ENCODE data around the gene TMEM120B. TPM values are rescaled to one million over a fixed set of nuclear protein-coding genes. Genes with fewer than 3 reads are reported as not detected.

Gene TMEM120B
- polyA plus RNA-seq, 3 donors, result 9.8 to 18.2 (median 10.7) TPM

DNA sequence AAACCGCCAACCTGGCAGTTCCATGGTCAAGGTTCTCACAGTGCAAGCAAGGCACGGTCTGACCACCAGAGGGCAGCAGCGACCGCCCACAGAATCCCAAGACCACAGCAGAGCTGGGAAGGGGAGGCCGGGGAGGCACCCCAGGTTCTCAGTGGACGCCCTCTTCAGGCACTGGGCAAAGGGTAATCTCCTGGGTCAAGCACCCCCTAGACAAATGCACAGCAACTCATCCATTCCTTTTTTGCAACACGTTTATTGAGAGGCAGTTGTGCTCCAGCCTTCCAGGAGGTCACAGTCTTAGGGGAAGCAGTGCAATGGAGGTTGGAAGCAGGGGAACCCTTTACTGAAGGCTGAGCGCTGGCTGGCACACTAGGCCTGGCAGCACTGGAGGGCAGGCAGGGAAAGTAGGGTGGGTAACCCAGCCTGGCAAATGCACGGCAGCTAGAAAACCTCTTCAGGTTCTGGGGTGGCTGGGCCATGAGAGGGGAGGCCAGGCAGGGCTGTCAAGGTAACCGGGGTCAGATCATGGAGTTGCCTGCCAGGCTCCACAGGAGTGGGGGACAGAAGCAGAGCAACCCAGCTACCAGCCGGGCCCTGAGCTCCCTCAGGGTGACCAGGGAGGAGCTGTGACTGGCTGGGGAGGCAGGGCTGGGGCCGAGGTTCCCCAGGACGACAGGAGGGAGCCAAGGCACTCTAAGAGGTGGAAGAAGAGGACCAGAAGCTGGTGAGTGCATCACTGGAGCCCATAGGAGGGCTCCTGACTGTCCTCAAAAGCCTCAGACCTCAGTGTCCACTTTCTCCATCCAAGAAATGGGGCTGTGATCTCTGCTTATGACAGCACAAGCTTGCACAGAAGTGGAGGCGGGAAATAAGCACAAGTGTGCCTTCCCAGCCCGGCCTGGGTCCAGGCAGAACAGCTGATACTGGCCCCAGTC, 82.7 kb downstream of the TMEM120B start:
- DNase-seq (ENCODE audit: extremely low read depth in 1 of 11, low read depth in 9 of 11, low spot score in 4 of 11), result peak in 3 of 11 donors; percentile 78 to 87 (median 83)

GRCh38 chr12:121796855-121797751, 84.6 kb downstream of the TMEM120B start:
- DNase-seq (ENCODE audit: extremely low read depth in 1 of 11, low read depth in 9 of 11, low spot score in 4 of 11), result peak in 3 of 11 donors; percentile 81 to 86 (median 83)

GRCh38 chr12:121797937-121798786, 85.6 kb downstream of the TMEM120B start:
- no peak for DNase-seq (ENCODE audit: extremely low read depth in 1 of 11, low read depth in 9 of 11, low spot score in 4 of 11)

DNA sequence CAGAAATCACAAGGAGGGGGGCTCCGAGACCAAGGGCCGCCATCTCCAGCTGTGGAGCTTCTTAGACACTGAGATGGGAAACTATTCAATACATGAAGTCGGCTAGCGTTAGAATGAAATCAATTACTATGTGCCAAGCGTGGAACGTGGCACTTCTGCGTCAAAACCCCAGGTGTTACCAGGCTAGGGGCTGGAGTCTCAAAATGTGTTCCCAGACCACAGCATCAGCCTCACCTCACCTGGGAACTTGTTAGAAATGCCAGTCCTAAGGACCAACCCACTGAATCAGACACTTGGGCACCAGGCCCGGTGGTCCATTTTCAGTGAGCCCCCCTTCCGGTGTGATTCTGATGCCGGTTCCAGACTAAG, 86.2 kb downstream of the TMEM120B start:
- no peak for DNase-seq (ENCODE audit: extremely low read depth in 1 of 11, low read depth in 9 of 11, low spot score in 4 of 11)

DNA sequence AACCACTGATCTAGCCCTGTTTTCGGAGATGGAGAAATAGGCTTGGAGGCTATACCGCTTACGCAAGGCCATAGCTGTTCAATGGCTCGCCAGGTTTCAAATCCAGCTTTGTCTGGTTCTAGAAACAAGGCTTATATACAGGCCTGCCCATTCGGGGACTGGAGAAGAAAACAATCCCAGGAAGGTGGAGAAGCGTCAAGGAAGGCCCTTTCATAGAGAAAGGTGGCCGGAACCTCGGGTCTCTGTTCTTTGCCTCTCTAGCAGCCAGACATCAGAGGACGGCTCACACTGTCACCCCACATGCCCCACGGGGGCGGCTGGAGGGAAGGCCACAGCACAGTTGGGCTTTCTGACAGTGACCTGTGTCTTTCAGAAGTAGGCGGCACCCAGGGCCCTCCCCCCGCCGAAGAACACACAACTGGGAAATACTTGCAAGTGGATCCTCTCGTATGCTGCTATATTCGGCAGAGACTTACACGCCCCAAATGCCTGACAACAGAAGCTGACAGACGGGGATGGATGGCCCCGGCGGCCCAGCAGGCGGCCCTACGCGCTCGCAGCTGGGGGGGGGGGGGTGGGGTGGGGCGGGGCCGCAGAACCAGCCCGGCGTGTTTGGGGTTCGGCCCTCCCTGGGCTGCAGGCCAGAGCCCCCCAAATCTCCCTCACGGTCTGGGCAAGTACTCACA, 86.7 kb downstream of the TMEM120B start:
- DNase-seq (ENCODE audit: extremely low read depth in 1 of 11, low read depth in 9 of 11, low spot score in 4 of 11), result no peak

- no peak for DNase-seq (ENCODE audit: extremely low read depth in 1 of 11, low read depth in 9 of 11, low spot score in 4 of 11)
Observed at GRCh38 chr12:121799842-121800693, 87.5 kb downstream of the TMEM120B start.

DNA sequence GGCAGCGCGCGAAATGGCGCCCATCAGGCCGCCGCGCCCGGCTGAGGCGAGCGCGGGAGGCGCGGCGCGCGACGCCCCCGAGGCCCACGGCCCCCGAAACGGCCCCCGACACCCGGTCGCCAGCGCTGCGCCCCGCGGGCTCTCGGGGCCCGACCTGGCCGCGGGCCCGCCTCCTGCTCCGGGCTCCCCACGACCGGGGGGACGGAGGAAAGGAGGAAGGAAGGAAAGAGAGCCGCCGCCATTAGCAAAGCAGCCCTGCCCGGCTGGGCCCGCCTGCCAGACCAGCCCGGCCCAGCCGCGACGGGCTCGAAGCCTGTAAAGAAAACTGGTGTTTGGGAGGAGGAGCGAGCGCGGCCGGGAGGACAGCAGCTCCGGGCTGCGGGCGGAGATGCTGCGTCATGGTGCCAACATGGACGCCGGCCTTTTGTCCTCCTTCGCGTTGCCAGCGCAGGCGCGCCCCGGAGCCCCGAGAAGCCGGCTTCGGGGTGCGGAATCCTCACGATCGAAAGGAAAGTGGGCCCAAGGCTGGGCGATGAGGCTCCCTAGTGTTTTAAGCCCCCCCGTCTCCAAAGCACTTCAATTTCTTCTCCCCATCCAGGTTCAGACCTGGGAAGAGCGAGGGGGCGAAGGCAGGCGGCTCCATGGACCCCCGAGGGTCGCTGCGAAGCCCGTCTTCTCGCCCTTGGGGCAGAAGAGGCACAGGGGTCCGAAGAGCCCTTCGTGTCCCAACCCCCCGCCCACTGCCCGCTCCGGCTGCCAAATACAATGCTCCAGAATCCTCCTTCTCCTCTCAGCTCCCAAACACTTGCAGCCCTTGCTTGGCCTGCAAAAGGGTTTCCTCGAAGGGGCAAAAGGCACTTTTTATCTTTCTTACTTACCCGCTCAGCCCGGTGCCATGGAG, 88.4 kb downstream of the TMEM120B start:
- DNase-seq (ENCODE audit: extremely low read depth in 1 of 11, low read depth in 9 of 11, low spot score in 4 of 11), result no peak

GRCh38 chr12:121801595-121802484, 89.3 kb downstream of the TMEM120B start:
- no peak for DNase-seq (ENCODE audit: extremely low read depth in 1 of 11, low read depth in 9 of 11, low spot score in 4 of 11)

- DNase-seq (ENCODE audit: extremely low read depth in 1 of 11, low read depth in 9 of 11, low spot score in 4 of 11), result no peak
Observed at GRCh38 chr12:121802485-121802842, 89.9 kb downstream of the TMEM120B start.

DNA sequence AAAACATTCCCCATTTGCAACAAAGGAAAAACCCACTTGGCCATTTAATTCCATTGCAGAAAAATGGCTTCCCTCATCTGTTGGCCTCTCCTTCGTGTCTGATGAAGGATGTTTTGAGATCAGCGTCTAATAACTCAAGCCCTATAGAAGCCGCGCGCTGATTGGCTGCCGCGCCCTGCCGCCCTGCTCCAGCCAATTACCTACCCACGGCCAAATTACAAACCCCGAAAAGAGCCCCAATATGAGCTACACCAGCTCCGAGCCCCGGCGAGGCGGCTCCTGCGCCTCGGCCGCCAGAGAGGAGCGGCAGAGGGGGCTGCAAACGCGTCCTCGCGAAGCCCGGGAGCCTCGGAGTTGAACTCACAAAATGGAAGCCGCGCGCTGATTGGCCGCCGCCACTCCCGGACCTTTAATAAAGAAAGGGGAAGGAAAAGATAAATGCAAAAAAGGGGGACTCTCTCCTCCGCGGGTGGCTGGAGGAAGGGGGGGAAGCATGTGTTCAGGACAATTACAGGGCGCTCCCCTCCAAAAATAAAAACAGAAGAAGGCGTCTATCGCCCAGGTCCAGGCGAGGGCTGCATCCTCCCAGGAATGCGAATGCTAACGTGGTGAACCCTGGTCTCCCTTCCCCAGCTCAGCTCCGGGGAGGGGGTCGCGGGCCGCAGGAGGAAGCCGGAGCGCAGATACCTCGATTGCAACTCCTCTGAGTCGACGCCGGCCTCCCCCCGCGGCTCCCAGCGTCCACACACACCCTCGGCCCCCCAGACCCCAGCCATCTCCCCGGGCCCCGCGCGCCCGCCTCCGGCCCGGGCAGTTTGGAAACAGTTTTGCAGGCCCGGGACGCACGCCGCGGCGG, 90.5 kb downstream of the TMEM120B start:
- DNase-seq (ENCODE audit: extremely low read depth in 1 of 11, low read depth in 9 of 11, low spot score in 4 of 11), result peak in 10 of 11 donors; percentile 85 to 96 (median 94)

DNA sequence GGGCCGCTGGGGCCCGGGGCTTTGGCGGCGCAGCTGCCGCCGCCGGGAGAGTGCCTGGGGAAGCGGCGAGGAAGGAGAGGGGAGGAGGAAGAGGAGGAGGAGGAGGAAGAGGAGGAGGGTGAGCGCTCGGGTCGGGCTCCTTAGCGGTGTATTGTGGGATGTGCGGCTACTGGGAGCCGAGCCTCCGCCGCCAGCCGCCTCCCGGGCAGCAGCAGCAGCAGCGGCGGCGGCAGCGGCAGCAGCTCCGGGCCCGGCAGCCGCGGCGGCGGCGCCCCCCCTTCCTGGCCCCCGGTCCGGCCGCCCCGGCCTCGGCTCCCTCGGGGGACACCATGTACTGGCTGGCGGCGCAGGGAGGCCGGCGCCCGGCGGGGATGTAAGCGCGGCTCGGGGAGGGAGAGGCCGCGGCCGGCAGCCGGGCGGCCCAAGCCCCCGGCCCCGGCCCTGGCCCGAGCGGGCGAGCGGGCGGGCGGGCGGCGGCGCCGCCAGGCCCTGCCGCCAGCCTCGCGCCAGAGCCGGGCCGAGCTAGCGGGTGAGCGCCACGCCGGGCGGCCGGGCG, 91.4 kb downstream of the TMEM120B start, which contains the start of gene SETD1B:
SETD1B (plus strand) TSS at position 149 of the 556 bp plus-strand sequence. CDS start 729 bp downstream, outside the sequence.
- no peak for DNase-seq (ENCODE audit: extremely low read depth in 1 of 11, low read depth in 9 of 11, low spot score in 4 of 11)

DNA sequence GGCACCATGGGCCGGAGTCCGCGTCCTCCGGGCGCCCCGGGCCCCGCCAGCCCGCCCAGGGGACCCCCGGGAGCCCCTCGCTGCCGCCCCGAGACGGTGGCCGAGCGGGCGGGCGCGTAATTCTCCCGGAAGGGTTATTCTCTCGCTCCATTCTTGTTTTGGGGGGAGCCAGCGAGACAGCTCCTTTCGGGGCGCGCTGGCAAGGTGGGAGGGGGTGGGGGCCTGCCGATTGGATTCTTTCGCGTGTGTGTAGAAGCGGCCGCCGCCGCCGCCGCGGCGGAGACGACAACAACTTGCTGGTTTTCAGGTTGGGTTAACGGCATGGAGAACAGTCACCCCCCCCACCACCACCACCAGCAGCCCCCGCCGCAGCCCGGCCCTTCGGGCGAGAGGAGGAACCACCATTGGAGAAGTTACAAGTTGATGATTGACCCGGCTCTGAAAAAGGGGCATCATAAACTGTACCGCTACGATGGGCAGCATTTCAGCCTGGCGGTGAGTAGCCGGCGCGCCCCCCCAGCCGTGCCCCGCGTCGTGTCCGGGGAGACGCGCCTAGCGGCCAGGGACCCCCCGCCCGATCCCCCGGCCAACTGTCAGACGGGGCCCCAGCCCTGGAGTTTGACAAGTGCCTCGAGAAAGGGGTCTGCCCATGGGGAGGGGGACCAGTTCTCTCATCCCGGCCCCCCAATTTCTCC, 92.0 kb downstream of the TMEM120B start:
- DNase-seq (ENCODE audit: extremely low read depth in 1 of 11, low read depth in 9 of 11, low spot score in 4 of 11), result no peak

DNA sequence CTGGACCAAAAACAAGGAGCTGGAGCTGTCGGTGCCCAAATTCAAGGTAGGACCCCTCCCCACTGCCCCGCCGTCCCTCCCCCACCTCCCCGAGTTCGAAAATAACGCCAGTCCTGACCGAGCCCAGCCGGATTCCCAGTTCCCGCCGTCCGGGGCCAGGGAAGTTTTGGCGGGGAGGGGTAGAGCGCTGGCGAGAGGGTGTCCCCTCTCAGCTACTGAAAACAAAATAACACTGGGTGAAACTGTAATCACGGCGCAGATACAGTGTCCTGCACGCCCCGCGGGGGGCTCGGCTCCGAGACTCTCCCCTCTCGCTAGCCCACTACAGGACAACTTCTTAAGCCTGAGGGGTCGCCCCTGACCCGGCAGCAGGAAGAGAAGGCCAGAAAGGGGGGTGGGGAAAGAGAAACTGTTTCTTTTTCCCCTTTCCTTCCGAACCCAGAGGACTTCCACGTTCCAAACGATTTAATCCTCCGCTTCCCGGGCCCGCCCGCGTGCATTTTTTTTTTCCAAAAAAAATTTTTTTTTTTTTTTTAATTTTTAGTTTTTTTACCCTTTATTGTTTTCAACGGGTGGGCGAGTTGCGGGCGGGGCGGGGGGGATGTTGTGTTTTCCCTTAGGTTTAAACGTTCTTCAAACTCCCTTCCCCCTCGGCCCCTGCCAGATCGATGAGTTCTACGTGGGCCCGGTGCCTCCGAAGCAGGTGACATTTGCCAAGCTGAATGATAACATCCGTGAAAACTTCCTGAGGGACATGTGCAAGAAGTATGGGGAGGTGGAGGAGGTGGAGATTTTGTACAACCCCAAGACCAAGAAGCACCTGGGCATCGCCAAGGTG, 92.8 kb downstream of the TMEM120B start:
- no peak for DNase-seq (ENCODE audit: extremely low read depth in 1 of 11, low read depth in 9 of 11, low spot score in 4 of 11)
